ENCODE data around the gene ANKRD36. TPM values are rescaled to one million over a fixed set of nuclear protein-coding genes. Genes with fewer than 3 reads are reported as not detected.
"Not testable (repeated sequence)": the region's sequence is repeated elsewhere in the genome, so short reads cannot be mapped to it uniquely, and the experiment has no call there.

ANKRD36 gene
- total RNA-seq, 1 donor from 2014 or later, result 534 TPM

GRCh38 chr2:97268075-97268591, 155.2 kb downstream of the ANKRD36 start:
- DNase-seq (ENCODE audit: low spot score in 2 of 2); FAIRE-seq: not testable (repeated sequence)

DNA sequence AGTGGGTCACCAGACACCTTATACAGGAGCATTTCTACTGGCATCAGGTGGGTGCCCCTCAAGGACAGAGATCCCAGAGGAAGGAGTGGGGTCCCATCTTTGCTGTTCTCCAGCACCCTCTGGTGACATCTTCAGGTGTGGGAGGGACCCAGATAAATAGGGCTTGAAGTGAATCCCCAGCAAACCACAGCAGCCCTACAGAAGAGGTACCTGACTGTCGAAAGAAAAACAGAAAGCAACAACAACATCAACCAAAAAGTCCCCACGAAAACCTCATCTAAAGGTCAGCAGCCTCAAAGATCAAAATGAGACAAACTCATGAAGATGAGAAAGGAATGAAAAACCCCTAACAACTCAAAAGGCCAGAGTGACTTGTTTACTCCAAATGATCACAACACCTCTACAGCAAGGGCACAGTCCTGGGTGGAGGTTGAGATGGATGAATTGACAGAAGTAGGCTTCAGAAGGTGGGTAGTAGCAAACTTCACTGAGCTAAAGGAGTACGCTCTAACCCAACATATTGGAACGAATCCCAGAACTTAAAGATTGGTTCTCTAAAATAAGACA, 163.4 kb downstream of the ANKRD36 start:
- DNase-seq (ENCODE audit: low spot score in 2 of 2); FAIRE-seq: not testable (repeated sequence)

GRCh38 chr2:97285187-97285586, 172.2 kb downstream of the ANKRD36 start:
- not testable (repeated sequence) for FAIRE-seq; DNase-seq (ENCODE audit: low spot score in 2 of 2)

GRCh38 chr2:97293687-97294086, 180.7 kb downstream of the ANKRD36 start:
- not testable (repeated sequence) for DNase-seq (ENCODE audit: low spot score in 2 of 2); FAIRE-seq

Small RNAs within 50 kb of the gene (small RNA-seq; reads per million reads assigned to genes)
- gene RN7SL313P, result not detected

Other genes with a start within 250 kb of the ANKRD36 start
- 52.6 TPM for gene SEMA4C, start 243.1 kb upstream of the ANKRD36 start, total RNA-seq
- gene FAM178B, start 126.6 kb upstream of the ANKRD36 start, total RNA-seq, result not detected
- 5.3 TPM for gene FAHD2B, start 18.3 kb upstream of the ANKRD36 start, total RNA-seq

Data from frontal cortex (tissue), 4 donors.